Limb (tissue), 2 donors: ENCODE data around the gene NAB2.

ENCODE experiments used
- DNase-seq, 2 donors: peaks; one replicate each; pipeline ENCODE4 v3.0.0-alpha.2; 2016; ENCODE audit errors: extremely low spot score in 2 of 2

The NAB2 gene

GRCh38 chr12:57133013-57133569, 44.2 kb downstream of the NAB2 start:
- DNase-seq: no peak

- no peak for DNase-seq
These were observed 45.0 kb downstream of the NAB2 start for GRCh38 chr12:57133916-57134315.

DNA sequence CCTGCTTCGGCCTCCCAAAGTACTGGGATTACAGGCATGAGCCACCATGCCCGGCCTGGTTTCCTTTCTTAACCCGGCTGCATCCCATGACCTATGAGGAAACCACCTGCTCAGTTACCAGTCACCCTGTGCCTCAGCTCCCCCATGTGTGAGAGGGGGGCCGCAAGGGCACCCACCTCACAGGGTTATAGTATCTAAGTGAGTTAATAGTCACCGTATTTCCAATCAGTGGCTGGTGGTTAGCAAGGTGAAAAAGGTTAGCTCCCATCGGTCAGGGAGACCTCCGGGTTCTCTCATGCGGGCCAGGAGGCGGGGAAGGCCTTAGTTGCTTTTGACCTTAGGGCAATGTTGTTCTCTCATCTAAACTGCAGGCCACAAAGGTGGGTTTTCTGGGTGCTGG, 46.0 kb downstream of the NAB2 start:
- DNase-seq: no peak

- peak; percentile 81 to 87 for DNase-seq
These were observed 46.8 kb downstream of the NAB2 start for GRCh38 chr12:57135527-57136326.

- DNase-seq: no peak
These were observed 49.8 kb downstream of the NAB2 start for GRCh38 chr12:57138526-57139272.

DNA sequence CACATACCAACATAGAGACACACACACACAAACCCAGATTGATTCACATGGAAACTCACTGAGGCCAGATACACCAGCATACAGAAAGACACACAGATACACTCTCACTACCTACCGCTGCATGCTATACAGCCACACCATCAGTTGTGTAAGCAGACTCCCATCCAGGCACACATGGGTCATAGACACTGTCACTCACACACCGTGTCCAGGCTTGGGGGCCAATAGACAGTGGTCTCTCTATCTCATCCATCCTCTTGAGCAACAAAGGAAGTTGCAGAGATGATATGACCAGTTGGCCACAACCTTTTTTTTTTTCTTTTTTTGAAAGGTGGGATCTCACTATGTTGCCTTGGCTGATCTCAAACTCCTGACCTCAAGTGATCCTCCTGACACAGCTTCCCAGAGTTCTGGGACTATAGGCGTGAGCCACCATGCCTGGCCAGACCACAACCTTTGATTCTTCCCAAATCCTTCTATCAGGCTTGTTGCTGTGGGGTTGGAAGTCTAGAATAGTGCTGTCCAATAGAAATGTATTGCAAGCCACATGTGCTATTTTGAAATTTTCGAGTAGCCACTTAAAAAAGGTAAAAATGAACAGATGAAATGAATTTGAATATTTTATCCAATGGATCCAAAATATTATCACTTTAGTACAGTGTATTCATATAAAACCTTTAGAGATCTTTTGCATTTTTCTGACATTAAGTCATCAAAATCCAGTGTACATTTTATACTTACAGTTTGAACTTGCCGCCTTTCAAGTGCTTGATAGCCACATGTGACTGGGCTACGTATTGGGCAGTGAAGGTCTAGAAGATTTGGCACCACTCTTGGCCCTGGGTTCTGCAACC, 51.1 kb downstream of the NAB2 start:
- no peak for DNase-seq

GRCh38 chr12:57141249-57141648, 52.3 kb downstream of the NAB2 start:
- DNase-seq: no peak

- DNase-seq: no peak
These were observed 53.2 kb downstream of the NAB2 start for GRCh38 chr12:57142121-57142520.

GRCh38 chr12:57142727-57143126, 53.8 kb downstream of the NAB2 start:
- DNase-seq: no peak

- no peak for DNase-seq
These were observed 54.5 kb downstream of the NAB2 start for GRCh38 chr12:57143454-57143853.
